Measurements from ENCODE around the gene POLR3K.
"Not testable (repeated sequence)": the region's sequence is repeated elsewhere in the genome, so short reads cannot be mapped to it uniquely, and the experiment has no call there.

Gene POLR3K

DNA sequence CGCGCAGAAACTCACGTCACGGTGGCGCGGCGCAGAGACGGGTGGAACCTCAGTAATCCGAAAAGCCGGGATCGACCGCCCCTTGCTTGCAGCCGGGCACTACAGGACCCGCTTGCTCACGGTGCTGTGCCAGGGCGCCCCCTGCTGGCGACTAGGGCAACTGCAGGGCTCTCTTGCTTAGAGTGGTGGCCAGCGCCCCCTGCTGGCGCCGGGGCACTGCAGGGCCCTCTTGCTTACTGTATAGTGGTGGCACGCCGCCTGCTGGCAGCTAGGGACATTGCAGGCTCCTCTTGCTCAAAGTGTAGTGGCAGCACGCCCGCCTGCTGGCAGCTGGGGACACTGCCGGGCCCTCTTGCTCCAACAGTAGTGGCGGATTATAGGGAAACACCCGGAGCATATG is 42.6 kb downstream of the POLR3K start:
- not testable (repeated sequence) for H3K27ac ChIP-seq
- TF ChIP-seq CTCF (conservative IDR thresholded peaks at IDR 0.05) = peak; percentile 26

GRCh38 chr16:9903-10665 is 43.3 kb downstream of the POLR3K start:
- no peak overlapping the region for H3K27ac ChIP-seq

More at GRCh38 chr16:9903-10665, 43.3 kb downstream of the POLR3K start:
- TF ChIP-seq ZFX (IDR thresholded peaks at IDR 0.05) = no peak
- no peak for TF ChIP-seq CTCF (conservative IDR thresholded peaks at IDR 0.05)
